NCI-H345 treated with DMSO at 0.1 percent for 48 hours (cell line): Measurements from ENCODE around the gene EFNA4.

Experiments
- DNase-seq: peaks from one replicate; lab custom pipeline; 2025; ENCODE audit not compliant: unreplicated experiment; lab: John Stamatoyannopoulos, UW

Gene EFNA4

DNA sequence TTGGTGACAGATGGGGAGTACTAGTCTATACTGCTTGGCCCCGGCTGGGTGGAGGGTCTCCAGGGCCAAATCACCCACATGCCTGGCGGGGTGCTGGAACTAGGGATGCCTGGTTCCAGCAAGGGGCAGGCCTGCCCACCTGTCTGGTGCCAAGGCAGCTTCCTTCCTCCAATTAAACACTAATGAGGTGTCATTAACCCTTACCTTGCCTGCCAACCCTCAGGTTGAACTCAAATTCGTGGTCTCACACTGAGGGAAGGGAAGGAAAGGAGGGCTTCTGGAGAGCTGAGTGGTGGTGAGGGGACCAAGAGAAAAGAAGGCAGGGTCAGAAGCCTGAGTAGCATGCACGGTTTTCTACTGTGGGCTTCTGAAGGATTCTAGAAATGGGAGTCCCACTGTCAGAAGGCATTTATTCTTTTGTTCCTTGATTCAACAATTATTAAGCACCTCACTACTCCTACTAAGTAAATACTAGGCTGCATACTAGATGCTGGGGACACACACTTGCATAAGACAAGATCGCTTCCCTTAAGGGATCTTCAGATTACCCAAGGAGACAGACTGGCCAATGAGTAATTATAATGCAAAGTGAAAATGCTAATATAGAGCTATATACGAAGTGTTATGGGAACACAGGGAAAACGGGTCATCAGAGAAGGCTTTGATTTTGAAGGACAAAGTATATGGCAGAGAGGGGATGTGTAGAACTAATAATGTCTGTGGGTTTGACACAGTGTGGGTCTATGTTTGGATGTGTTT is 9.2 kb downstream of the EFNA4 start:
- no peak for DNase-seq

DNA sequence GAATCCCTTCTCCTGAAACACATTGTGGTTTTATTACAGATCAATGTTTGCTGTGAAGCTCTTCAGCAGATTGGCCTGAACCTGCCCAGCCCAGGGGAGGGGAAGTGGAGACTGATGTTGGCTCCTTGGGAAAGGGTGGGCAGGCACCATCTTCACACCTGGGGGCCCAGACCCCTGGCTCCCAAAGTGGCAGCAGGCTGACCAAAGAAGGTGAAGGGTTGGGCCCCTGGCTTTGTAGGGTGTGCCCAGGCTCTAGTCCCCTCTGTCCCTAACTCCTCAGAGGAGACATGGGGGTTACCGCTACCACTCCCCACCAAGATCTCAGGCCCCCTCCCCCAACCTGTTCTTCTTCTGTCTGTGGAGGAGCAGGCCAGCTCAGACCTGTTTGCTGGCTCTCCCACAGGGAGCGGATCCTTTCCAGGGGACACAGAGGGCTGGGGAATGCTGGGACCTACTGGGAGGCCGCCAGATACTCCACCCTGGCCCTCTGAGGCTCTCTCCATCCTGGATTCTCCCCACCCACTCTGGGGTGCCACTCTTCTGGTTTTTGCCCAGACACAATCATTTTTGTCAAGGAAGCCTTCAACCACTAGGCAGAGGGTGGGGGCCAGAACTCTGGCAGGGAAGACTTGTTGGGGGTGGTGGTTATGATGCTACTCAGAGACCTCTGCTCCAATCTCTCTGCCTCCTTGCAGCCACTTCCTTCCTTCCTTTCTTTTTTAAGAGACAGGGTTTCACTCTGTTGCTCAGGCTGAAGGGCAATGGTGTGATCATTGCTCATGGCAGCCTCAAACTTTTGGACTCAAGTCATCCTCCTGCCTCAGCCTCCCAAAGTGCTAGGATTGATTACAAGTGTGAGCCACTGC is 10.1 kb downstream of the EFNA4 start:
- no peak for DNase-seq

DNA sequence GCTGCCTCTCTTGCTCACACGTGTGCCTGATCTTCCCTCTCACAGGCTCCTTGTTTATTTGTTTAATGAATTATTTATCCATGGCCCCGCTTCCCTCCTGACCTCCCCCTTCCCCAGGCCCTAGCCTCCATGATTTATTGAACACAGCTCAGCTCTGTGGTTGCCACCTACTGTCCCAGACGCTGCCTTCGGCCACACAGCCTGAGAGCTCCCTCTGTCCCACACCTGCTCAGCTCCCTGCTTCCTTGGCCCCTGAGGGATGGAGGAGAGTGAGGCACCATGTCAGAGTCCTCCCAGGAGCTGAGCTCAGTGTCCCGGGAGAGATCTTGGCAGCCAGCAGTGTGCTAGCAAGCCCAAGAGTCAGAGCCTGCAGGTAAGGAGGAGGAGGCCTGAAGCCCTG is 12.0 kb downstream of the EFNA4 start:
- no peak for DNase-seq

DNA sequence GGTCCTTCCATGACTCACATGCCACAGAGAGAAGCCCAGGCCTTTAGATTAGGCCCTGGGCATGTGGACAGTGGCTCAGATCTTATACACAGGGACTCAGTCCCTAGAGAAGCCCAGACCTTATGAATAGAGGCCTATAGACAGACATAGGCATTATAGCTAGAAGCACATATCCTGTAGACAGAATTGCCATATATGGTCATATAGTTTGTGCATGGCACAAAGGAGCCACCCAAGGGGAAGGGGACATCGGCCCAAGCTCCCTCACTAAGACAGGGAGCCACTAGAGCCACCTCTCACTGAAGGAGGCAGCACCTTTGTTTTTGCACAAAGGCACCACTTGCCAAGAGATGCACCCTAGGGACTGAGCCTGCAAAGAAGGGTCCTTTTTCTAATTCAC is 12.8 kb downstream of the EFNA4 start:
- no peak for DNase-seq

GRCh38 chr1:155077346-155077745 is 13.8 kb downstream of the EFNA4 start:
- DNase-seq, result no peak

- peak; percentile 43 for DNase-seq
Observed at GRCh38 chr1:155077758-155078445, 14.4 kb downstream of the EFNA4 start.

DNA sequence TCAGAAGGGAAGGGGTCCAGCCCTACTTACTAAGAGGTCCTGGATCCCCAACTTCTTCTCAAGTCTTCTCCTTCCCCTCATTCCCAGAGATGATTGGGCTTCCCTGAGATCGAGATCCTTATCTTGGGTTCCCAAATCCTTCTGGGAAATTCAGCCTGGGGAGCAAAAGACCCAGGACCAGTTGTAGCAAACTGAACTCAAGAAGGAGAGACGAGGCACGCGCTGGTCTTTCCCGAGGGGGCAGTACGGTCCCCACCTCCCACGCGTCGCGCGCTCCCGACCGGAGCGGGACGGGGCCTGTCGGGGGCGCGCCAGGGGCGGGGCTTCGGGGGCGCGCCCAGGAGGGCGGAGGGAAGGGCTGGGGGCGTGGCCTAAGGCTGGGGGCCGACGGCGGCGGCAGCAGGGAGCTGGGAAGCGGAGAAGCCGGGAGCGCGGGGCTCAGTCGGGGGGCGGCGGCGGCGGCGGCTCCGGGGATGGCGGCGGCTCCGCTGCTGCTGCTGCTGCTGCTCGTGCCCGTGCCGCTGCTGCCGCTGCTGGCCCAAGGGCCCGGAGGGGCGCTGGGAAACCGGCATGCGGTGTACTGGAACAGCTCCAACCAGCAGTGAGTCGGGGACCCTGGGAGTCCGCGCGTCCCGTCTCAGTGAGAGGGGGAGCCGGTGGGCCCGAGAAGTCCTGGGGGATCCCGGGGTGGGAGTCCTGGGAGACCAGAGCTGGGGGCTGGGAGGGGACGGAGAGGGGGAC is 15.1 kb downstream of the EFNA4 start, which contains the start of gene EFNA3:
Gene EFNA3, plus strand, starts transcription at position 369 of the 741 bp plus-strand sequence. Its CDS starts 105 bp downstream, at position 474.
- peak; percentile 78 for DNase-seq

GRCh38 chr1:155079210-155079486 is 15.6 kb downstream of the EFNA4 start:
- DNase-seq, result no peak

DNA sequence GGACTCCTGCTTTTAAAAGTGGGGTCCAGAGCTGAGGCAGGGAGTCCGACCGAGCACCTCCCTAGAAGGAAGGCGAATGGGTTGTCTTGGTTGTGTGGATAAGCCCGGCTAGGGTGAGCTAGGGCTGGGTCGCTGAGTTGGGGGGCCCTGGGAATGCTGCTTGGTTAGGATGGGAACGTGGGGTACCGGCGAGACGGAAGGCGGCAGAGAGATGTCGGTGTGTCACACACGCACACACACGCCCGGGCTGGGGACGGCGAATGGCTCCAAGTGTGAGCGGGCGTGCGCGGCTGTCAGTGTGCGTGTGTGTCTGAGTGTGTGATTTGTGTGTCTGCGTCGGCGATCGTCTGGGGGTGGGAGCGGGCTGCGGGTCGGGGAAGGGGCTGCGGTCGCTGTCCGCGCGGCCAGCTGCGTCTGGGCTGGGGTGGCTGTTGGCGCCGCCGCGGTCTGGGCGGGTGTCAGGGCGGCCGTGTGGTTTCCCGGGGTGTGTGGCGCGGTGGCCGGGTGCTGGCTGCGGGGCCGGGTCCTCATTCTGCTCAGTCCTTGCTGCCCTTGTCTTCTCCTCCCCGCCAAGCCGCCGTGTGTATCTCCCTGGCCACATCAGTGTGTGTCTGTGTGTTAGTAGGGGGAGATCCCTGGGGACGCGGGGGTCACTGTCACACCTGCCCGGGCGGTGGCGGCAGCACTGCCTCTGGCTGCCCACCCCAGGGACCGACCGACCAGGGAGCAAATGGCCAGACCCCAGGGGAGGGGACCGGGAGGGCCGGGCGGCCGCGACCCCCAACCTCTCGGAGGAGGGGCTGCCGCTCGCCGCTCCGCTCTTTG is 16.2 kb downstream of the EFNA4 start:
- peak; percentile 51 for DNase-seq

DNA sequence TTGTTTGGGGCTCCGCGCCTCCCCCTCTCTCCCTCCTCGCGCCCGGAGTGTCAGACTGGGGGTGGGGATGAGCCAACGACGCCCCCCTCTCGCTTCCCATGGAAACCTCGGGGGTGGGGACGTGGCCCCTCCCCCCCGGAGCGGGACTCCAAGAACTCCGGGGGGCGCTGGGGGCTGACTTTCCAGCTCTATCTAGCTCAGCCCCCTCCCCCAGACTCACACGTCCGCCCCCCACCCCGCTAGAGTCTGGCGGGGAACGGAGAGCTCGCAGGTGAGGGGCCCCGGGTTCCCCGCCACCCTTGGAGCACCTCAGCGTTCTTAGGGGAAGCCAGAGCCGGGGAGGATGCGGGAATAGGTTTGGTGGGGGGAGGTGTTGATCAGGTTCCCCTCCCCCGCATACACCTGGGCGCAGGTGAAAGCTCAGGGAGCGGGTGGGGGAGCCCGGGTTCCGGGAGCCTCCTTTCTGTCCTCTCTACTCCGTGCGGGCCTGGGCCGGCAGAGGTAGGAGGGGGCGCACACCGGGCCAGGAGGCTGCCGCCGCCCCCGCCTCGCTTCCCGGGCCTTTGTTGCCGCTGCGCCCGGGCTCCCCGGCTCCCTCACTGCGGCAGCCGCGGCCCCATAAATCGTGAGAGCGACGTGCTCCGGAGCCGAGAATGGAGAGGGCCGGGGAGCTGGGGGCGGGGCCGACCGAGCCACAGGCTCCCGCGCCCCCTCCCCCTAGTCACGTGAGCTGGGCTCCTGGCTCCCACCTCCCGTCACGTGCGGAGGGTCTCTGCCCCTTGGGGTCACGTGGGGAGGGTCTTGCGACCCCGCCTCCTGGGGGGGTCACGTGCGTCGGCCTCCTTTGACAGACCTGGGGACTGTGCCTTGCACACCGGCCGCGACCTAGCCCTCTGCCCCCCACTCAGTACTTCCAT is 17.0 kb downstream of the EFNA4 start:
- peak; percentile 94 for DNase-seq

GRCh38 chr1:155081472-155082300 is 18.1 kb downstream of the EFNA4 start:
- DNase-seq, result no peak

DNA sequence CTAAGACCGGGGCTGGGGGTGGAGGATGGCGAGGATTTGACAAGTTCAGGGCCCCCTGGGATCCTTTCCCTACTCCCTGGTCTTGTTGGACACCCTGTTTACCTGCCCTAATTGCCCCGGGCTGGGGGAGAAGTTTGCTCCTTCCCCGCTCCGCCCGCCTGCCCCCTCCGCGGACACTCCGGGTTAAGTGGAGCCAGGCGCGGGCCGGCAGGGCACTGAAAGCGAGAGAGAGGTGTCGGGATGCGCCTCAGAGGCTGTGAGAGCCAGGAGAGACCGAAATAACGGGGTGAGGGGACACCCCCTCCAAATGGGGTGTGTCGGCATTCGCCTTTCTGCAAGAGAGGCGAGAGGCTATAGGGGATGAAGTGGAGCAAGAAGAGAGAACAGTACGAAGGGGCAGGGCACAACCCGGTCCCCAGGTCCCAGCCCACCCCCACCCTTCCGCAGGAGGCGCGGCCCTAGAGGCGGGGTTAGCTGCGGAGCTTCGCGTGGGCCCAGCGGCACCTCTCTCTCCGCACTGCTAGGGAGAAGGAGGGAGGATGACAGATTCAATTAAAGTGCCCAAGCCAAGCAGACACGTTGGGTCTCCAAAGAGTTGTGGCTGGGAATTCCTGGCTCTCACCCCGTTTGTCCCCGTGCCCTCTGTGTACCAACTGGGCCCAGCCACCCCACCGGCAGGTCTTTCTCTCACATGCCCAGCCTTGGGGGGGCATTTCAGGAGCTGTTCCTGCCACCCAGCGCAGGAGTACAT is 18.9 kb downstream of the EFNA4 start:
- no peak for DNase-seq

DNA sequence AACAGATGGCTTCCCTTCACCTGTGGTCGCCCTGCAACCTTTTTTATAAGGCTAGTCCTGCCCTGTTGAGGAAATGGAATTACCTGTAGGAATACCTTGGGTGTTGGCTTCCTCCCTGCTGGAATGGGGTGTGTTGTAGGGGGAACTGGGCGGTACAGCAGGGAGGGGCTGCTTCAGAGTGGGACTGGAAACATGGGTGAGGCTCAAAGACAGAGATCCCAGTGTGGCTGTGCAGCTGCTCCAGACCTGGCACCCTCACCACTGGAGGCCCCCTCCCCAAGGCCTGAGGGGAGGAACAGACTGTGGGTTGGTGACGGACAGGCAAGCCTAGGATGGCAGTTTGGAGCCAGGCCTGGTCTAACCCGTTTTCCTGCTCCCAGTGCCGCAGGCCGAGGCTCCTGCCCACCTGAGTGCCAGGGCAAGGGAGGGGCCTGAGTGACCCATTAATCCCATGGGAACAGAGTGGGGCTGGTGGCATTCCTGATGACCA is 19.6 kb downstream of the EFNA4 start:
- DNase-seq, result no peak

DNA sequence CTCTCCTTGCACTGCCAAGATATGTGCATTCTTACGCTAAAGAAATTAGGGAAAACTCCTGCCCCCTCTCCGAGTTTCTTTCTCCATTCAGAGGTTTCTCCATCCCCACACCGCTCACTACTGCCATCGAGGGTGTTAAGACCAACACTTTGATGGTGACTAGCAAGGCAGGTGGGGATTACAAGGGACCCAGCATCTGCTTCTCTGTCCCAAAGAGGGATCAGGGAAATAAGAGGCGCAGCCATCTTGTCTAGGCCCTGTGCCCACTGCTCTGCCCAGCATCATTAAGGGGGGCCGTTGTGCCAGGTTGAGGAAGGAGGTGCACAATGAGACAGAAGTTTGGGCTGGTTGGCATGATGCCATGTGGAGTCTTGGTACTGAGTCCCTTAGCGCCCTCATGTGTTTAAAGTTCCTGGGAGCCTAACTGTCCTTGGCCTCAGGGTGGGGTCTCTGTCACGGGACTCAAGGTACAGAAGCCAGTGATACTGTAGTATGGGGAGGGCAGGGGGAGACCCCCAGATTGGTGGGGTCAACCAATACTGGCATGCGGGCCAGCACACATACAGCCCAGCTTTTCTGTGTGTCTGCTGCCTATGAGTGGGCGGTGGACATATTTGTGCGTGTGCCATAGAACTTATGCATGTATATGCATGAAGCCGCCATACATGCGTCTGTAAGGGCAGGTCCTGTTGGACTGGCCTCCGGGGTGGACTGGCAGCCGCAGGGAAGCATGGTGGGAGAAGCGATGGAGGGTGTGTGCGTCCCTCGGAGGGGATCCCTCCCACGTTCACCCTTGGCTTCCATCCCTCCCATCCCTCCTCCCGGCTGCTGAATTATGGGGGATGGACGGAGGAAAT is 20.6 kb downstream of the EFNA4 start:
- DNase-seq, result peak; percentile 81

DNA sequence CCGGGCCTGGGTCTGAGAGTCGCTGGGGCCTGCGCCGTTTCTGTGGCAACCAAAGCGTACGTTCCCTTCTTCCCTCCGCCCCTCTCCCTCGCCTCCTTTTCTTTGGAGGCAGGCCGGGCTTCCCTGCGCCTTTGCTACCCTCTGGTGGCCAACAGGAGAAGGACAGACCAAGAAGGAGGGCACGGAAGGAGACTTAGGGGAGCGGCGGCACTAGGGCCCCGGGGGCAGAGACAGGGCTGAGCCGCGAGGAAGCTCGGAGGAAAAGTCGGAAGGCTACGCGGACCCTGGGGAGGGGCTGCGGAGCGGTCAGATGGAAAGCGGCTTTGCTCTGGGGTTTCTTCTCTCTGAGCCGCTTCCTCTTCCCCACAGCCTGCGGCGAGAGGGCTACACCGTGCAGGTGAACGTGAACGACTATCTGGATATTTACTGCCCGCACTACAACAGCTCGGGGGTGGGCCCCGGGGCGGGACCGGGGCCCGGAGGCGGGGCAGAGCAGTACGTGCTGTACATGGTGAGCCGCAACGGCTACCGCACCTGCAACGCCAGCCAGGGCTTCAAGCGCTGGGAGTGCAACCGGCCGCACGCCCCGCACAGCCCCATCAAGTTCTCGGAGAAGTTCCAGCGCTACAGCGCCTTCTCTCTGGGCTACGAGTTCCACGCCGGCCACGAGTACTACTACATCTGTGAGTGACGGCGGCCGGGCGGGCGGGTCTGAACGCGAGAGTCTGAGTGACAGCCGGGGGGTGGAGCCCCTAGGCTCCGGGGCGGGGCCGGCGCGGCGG is 21.4 kb downstream of the EFNA4 start:
- DNase-seq, result peak; percentile 100
